HCT116 (cell line): ENCODE results near the gene NETO1.

Experiments used
- ATF3 ChIP-seq: IDR thresholded peaks from 2 replicates; pipeline ENCODE4 v1.6.1; 2012
- CBX3 ChIP-seq: IDR thresholded peaks from 2 replicates; pipeline ENCODE4 v1.6.1; 2012; ENCODE audit warnings: low read depth
- CTCF ChIP-seq, 3 experiments: fragments of 200-600 bp in 1 of 3; sonication (generic) in 1 of 3; IDR thresholded peaks in 2 of 3; conservative IDR thresholded peaks in 1 of 3; 2 replicates each; pipeline ENCODE4 v1.5.1; 2012 to 2017; ENCODE audit warnings: low read depth in 2 of 3, low read length in 2 of 3, antibody characterized with exemption in 1 of 3, borderline replicate concordance in 1 of 3, control low read depth in 1 of 3, mild to moderate bottlenecking in 1 of 3, mixed read lengths in 1 of 3, mixed run types in 1 of 3, moderate library complexity in 1 of 3; ENCODE audit not compliant: insufficient read depth in 1 of 3
- EGR1 ChIP-seq: IDR thresholded peaks from 2 replicates; pipeline ENCODE4 v1.6.1; 2012; ENCODE audit warnings: low read depth
- EZH2 ChIP-seq: fragments of 200-600 bp; sonication (generic); IDR thresholded peaks from 2 replicates; pipeline ENCODE4 v1.6.1; 2017; ENCODE audit warnings: antibody characterized with exemption, mixed run types
- EZH2phosphoT487 ChIP-seq: fragments of 200-600 bp; IDR thresholded peaks from 2 replicates; pipeline ENCODE4 v1.6.1; 2018; ENCODE audit warnings: antibody characterized with exemption, borderline replicate concordance
- JUND ChIP-seq: IDR thresholded peaks from 2 replicates; pipeline ENCODE4 v1.6.1; 2012
- POLR2A ChIP-seq: IDR thresholded peaks from 2 replicates; pipeline ENCODE4 v1.7.0; 2011; ENCODE audit warnings: borderline replicate concordance; ENCODE audit not compliant: insufficient read depth, insufficient read length; ENCODE audit errors: extremely low read depth
- POLR2AphosphoS5 ChIP-seq: IDR thresholded peaks from 2 replicates; pipeline ENCODE4 v1.6.1; 2011; ENCODE audit warnings: mild to moderate bottlenecking, low read depth, low read length, moderate library complexity
- RAD21 ChIP-seq: IDR thresholded peaks from 2 replicates; pipeline ENCODE4 v1.6.1; 2012; ENCODE audit warnings: low read depth, mild to moderate bottlenecking
- YY1 ChIP-seq: IDR thresholded peaks from 2 replicates; pipeline ENCODE4 v1.6.1; 2011; ENCODE audit warnings: low read length, low read depth, moderate library complexity, mild to moderate bottlenecking; ENCODE audit not compliant: insufficient replicate concordance; ENCODE audit errors: extremely low read depth
- ZNF274 ChIP-seq: fragments of 200-500 bp; sonication (Bioruptor generic); IDR thresholded peaks from 2 replicates; pipeline ENCODE4 v1.6.1; 2014; ENCODE audit warnings: mild to moderate bottlenecking, low read depth, low read length, inconsistent platforms
- TF ChIP-seq, protein P1 (sequence below): IDR thresholded peaks from 2 replicates; pipeline ENCODE4 v1.6.1; 2012
- TF ChIP-seq, protein P2 (sequence below): IDR thresholded peaks from 2 replicates; pipeline ENCODE4 v1.6.1; 2012; ENCODE audit warnings: low read depth

GRCh38 chr18:72826736-72827135, 41.1 kb downstream of the NETO1 start:
- TF ChIP-seq ZNF274 (no peak), ATF3 (no peak), EZH2 (no peak), YY1 (no peak), CTCF (IDR thresholded peaks at IDR 0.05 in 2 of 3, conservative IDR thresholded peaks at IDR 0.05 in 1 of 3; ENCODE audit: borderline replicate concordance in 1 of 3, insufficient read depth in 1 of 3, low read depth in 2 of 3, low read length in 2 of 3) (no peak), EZH2phosphoT487 (no peak), JUND (no peak), POLR2A (no peak), EGR1 (no peak), POLR2AphosphoS5 (no peak), RAD21 (no peak), CBX3 (no peak)
- TF ChIP-seq, protein P1, sequence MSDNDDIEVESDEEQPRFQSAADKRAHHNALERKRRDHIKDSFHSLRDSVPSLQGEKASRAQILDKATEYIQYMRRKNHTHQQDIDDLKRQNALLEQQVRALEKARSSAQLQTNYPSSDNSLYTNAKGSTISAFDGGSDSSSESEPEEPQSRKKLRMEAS: no peak
- TF ChIP-seq, protein P2, sequence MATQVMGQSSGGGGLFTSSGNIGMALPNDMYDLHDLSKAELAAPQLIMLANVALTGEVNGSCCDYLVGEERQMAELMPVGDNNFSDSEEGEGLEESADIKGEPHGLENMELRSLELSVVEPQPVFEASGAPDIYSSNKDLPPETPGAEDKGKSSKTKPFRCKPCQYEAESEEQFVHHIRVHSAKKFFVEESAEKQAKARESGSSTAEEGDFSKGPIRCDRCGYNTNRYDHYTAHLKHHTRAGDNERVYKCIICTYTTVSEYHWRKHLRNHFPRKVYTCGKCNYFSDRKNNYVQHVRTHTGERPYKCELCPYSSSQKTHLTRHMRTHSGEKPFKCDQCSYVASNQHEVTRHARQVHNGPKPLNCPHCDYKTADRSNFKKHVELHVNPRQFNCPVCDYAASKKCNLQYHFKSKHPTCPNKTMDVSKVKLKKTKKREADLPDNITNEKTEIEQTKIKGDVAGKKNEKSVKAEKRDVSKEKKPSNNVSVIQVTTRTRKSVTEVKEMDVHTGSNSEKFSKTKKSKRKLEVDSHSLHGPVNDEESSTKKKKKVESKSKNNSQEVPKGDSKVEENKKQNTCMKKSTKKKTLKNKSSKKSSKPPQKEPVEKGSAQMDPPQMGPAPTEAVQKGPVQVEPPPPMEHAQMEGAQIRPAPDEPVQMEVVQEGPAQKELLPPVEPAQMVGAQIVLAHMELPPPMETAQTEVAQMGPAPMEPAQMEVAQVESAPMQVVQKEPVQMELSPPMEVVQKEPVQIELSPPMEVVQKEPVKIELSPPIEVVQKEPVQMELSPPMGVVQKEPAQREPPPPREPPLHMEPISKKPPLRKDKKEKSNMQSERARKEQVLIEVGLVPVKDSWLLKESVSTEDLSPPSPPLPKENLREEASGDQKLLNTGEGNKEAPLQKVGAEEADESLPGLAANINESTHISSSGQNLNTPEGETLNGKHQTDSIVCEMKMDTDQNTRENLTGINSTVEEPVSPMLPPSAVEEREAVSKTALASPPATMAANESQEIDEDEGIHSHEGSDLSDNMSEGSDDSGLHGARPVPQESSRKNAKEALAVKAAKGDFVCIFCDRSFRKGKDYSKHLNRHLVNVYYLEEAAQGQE: no peak
